ENCODE results near the gene MRPL53. TPM values are rescaled to one million over a fixed set of nuclear protein-coding genes. Genes with fewer than 3 reads are reported as not detected.

The MRPL53 gene
- total RNA-seq, 1 donor from 2014 or later: 61.3 TPM

DNA sequence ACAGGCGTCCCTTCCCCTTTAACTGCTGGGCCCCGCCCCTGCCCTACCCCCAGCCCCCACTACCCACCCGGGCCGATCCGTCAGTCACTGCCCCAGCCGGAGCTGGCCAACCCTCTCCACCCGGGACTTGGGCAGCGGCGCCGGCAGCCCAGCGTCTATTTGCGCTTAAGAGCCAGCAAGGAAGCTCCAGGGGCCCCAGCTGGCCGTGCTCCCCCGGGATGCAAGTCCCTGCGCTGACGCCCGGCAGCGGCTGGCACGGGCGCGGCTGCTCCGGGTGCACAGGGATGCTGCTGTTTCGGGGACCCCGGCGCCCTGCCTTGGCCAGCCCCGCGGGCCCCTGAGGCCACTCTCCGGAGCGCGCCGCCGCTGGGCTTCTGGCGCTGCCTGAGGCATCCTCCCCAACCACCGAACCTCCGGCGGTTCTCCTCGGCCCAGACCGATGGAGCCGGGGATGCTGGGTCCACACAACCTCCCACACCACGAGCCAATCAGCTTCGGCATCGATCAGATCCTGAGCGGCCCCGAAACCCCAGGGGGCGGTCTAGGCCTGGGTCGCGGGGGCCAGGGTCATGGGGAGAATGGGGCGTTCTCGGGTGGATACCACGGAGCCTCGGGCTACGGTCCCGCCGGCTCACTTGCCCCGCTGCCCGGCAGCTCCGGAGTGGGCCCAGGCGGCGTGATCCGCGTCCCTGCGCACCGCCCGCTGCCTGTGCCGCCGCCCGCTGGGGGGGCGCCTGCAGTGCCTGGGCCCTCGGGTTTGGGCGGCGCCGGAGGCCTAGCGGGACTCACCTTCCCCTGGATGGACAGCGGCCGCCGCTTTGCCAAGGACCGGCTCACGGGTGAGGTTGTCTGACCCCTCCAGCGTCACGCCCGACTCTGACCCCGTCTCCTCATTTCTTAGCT lies 42.1 kb upstream of the MRPL53 start, which contains the start of gene TLX2:
Gene TLX2 (plus strand): TSS at position 83 of the 903 bp plus-strand sequence. CDS start 357 bp downstream, at position 440.
- H3K9me3 Mint-ChIP-seq (ENCODE audit: low read depth): no peaks in the 10 kb centered on the region
- peaks cover 85% of the 10 kb centered on the region for H3K27me3 Mint-ChIP-seq
- no peaks in the 10 kb centered on the region for H3K36me3 Mint-ChIP-seq (ENCODE audit: insufficient read depth)
- peak within 1 kb of the TSS; percentile 82 for H3K27ac Mint-ChIP-seq
- peaks cover 4% of the 10 kb centered on the region for H3K4me1 Mint-ChIP-seq (ENCODE audit: low read depth)
- no peak for DNase-seq (ENCODE audit: low spot score, unreplicated experiment)
- no peak within 1 kb of the TSS for H3K4me3 Mint-ChIP-seq (ENCODE audit: low read depth)
- TF ChIP-seq, protein P1, sequence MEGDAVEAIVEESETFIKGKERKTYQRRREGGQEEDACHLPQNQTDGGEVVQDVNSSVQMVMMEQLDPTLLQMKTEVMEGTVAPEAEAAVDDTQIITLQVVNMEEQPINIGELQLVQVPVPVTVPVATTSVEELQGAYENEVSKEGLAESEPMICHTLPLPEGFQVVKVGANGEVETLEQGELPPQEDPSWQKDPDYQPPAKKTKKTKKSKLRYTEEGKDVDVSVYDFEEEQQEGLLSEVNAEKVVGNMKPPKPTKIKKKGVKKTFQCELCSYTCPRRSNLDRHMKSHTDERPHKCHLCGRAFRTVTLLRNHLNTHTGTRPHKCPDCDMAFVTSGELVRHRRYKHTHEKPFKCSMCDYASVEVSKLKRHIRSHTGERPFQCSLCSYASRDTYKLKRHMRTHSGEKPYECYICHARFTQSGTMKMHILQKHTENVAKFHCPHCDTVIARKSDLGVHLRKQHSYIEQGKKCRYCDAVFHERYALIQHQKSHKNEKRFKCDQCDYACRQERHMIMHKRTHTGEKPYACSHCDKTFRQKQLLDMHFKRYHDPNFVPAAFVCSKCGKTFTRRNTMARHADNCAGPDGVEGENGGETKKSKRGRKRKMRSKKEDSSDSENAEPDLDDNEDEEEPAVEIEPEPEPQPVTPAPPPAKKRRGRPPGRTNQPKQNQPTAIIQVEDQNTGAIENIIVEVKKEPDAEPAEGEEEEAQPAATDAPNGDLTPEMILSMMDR (IDR thresholded peaks at IDR 0.05; ENCODE audit: unreplicated experiment): no peak

DNA sequence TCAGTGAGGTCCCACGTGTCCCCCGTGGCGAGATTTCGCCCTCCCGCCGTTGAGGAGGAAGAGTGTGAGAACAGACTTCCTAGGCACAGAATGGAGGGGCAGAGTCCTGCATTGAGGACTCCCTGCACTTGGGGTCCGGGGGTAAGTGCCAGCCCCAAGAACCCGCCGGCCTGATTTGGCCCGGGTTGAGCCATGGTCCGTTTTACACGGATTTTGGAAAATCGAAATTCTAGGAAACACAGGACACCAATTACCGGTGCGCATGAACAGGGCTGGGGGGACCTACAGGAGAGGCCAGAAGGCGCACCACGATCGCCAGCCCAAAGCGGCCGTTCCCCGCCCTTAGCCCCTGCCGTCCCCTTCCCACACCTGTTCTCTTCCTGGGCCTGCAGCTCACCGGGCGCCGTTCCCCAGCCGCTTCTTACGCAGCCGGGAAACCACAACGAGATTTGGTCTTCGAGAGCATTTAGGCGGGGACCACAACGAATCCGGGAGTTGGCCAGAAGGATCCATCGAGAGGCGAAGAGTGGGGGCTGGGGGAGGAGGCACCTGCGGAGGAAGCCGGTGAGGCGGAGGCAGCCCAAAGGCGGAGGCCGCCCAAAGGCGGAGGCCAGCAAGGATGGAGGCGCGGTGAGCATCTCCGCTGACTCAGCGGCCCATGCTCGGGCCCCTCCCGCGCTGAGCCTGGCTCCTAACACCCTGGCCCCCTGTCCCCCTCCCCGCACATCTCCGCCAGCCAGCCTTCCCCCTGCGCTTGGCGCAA lies 41.3 kb upstream of the MRPL53 start:
- Mint-ChIP-seq H3K27me3 (peaks cover 78% of the 10 kb centered on the region), H3K9me3 (ENCODE audit: low read depth) (no peaks in the 10 kb centered on the region), H3K4me3 (ENCODE audit: low read depth) (no peak overlapping the region), H3K27ac (no peak overlapping the region), H3K36me3 (ENCODE audit: insufficient read depth) (no peaks in the 10 kb centered on the region), H3K4me1 (ENCODE audit: low read depth) (peaks cover 5% of the 10 kb centered on the region)
- no peak for DNase-seq (ENCODE audit: low spot score, unreplicated experiment)
- TF ChIP-seq, protein P1 (IDR thresholded peaks at IDR 0.05; ENCODE audit: unreplicated experiment): no peak

DNA sequence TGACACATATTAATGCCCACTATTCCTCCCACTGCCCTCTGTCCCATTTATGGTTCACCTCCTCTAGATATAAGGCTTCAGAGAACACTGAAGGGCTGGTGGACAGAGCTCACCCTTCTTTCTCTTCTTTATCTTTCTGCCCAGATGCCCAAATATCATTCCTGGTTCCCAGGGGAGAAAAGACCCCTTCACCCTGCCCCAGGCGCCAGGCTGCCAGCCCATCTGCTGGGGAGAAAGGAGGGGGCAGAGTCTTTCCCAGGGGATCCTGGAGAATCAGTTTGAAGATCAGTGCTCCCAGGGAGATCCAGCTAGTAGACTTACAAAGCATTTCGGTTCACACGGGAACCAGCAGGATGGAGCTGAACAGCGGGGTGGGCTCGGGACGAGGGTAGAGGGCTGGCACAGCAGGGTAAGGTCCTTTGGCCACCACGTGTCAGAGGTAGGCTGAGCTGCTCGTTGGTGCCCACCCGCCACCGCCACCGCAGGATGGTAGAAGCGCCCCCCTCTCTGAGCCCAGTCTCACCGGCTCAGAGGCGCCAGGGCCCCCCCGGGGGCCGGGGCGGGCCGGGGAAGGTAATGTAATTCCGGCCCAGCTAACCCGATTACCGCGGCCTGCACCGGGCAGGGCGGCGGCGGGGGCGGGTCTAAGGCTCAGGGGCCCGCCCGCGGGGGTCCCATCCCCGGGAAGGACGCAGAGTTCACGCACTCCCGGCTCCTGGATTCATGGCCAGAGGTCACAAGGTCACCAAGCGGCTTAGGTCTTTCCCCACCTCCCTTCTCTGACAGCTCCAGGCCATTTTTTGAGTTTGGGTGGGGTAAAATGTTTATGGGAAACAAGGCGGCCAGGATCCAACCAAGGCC lies 40.5 kb upstream of the MRPL53 start:
- H3K4me3 Mint-ChIP-seq (ENCODE audit: low read depth): no peak overlapping the region
- TF ChIP-seq, protein P1 (IDR thresholded peaks at IDR 0.05; ENCODE audit: unreplicated experiment): no peak
- DNase-seq (ENCODE audit: low spot score, unreplicated experiment): no peak
- peaks cover 11% of the 10 kb centered on the region for H3K4me1 Mint-ChIP-seq (ENCODE audit: low read depth)
- H3K9me3 Mint-ChIP-seq (ENCODE audit: low read depth): no peaks in the 10 kb centered on the region
- H3K27me3 Mint-ChIP-seq: peaks cover 70% of the 10 kb centered on the region
- H3K36me3 Mint-ChIP-seq (ENCODE audit: insufficient read depth): no peaks in the 10 kb centered on the region
- H3K27ac Mint-ChIP-seq: peak overlapping the region; percentile 78

DNA sequence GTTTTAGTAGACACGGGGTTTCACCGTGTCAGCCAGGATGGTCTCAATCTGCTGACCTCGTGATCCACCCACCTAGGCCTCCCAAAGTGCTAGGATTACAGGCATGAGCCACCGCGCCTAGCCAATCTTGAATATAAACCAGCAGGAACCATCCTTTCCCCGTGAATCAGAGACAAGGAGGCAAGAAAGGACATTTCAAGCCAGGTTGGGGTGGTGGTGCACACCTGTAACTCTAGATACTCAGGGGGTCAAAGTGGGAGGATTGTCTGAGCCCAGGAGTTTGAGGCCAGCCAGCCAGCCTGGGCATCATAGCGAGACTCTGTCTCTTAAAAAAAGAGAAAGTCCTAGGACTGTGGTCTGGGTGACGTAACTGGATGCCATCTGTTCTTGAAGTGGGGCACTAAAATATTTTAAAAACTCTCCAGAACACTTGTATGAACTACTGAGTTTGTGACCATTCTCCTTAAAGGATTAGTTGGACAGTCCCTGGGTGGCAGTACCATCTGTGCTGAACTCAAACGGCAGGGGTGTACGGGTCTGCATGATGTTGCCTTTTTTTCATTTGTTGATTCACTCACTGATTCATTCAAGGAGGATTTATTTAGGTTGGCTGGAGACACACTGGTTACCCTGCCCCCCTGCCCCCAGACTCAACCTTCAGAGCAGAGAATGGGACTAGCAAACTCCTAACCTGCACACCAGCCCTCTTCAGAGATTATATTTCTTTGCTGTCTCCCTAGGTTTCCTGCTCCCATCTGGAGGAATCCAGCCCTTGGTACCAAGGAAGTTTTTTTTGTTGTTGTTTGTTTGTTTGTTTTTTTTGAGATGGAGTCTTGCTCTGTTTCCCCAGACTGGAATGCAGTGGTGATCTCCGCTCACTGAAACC lies 38.9 kb upstream of the MRPL53 start:
- Mint-ChIP-seq H3K27ac (no peak overlapping the region), H3K36me3 (ENCODE audit: insufficient read depth) (no peaks in the 10 kb centered on the region), H3K27me3 (peaks cover 54% of the 10 kb centered on the region), H3K9me3 (ENCODE audit: low read depth) (no peaks in the 10 kb centered on the region), H3K4me1 (ENCODE audit: low read depth) (peaks cover 18% of the 10 kb centered on the region), H3K4me3 (ENCODE audit: low read depth) (no peak overlapping the region)
- TF ChIP-seq, protein P1 (IDR thresholded peaks at IDR 0.05; ENCODE audit: unreplicated experiment): no peak
- DNase-seq (ENCODE audit: low spot score, unreplicated experiment): no peak
